Activated CD4-positive, alpha-beta T cell treated with anti-CD3 and anti-CD28 coated beads, Interleukin-2, amount 50 U/mL, for 24 hours (primary cell): Measurements from ENCODE around the gene EFHD2.
"Not testable (repeated sequence)": the region's sequence is repeated elsewhere in the genome, so short reads cannot be mapped to it uniquely, and the experiment has no call there.

Experiments used
- DNase-seq, 2 donors: peaks; one replicate each; pipeline ENCODE4 v3.0.0-alpha.2; 2020; ENCODE audit warnings: low read depth in 1 of 2, low spot score in 1 of 2

EFHD2 gene

DNA sequence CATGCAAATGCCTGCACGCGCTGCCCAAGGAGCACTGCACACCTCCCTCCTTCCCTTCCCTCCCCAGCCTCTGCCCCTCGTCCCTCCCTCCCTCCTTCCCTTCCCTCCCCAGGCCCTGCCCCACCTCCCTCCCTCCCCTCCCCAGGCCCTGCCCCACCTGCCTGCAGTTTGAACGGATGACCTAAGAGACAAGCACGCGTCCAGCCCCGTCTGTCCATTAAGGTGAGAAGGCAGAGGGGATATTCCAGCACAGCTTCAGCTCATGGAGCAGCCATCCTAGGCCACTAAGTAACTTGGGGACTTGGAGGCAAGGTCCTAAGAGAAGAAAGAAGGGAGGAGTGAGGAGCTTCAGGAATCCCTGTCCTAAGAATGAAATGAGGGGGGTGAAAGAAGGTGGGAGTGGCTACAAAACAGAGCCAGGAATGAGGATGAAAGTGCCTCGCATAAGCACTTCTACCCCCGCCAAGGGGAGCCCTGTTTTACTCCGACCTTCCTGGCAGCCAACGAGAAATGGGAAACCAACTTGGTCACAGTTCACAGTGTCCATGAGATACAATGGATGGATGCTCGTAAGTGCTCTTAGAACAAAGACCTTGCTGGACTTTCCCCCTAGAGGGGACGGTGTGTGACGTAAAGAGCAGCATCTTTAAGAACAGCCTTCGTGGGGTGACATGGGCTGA is 21.3 kb upstream of the EFHD2 start:
- DNase-seq: no peak

DNA sequence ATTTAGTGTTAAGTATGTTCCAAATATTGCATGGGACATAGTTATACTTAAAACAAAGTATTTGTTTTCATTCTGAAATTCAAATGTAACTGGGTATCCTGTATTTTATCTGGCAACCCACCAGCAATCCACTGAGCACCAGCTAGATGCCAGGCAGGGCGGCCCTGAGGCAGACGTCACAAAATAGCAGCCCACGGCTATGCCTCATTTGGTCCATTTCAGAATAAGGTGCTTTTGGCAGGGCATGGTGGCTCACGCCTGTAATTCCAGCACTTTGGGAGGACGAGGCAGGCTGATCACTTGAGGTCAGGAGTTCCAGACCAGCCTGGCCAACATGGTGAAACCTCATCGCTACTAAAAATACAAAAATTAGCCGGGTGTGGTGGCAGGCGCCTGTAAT is 19.9 kb upstream of the EFHD2 start:
- DNase-seq: not testable (repeated sequence)

DNA sequence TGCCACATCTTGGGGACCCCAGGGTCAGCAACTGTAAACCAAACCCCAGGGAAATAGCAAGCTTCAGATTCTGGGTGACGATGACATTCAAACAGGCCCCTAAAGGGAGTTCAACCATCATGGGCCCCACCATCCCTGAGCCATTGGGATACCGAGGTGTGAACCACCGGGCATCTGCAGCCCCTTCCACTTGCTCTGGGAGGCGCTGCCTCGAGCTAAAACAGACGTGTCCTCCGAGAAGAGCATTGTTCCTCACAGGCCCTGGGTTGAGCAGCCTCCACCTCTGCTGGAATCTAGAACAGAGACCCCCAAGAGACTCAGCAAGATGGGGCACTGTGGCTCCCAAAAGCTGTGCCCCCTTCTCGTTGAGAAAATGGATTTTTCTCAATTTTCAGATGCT is 19.0 kb upstream of the EFHD2 start:
- no peak for DNase-seq

DNA sequence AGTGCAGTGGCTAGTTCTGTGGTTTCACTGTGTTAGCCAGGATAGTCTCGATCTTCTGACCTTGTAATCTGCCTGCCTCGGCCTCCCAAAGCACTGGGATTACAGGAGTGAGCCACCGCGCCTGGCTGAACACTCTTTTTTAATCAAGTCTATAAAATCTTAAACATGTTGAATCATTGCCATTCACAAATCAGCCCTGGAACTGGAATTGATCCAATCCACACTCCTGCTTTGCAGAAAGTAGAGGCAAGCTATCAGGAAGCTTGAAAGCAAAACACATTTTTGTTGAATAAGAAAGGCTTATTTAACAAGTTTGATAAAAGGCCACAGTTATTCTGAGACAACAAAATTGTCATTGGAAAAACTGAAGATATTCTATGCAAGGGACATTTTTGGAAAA is 18.3 kb upstream of the EFHD2 start:
- no peak for DNase-seq

DNA sequence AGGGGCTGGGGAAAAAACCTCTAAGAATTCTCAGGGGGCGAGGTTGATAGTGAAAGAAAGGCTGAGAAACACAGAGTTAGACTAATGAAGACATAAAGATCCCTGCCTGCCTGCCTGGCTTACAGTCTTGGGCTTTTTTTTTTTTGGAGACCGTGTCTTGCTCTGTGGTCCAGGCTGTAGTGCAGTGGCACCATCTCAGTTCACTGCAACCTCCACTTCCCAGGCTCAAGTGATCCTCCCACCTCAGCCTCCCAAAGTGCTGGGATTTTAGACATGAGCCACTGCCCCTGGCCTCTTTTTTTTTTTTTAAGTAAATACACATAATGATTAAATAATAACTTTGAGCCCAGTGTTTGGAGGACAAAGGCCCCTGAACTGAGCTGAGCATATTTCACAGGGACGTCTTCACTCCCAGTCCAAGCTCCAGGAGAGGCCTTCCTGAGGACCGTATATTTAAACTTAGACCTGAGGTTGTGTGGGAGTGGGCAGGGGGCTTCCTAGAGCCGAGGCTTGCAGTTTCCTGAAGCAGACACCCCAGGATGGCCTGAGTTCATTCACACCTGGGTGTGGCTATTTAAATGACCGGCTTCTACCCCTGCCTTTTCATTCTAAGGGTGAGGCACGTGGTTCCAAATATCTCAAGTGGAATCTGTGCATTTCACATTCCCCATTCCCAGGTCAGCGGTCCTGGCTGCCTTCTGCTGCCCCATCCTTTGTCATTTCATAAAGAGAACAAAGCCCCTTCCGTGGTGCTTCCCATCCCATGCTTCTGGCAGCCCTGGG is 16.0 kb upstream of the EFHD2 start:
- DNase-seq: no peak

DNA sequence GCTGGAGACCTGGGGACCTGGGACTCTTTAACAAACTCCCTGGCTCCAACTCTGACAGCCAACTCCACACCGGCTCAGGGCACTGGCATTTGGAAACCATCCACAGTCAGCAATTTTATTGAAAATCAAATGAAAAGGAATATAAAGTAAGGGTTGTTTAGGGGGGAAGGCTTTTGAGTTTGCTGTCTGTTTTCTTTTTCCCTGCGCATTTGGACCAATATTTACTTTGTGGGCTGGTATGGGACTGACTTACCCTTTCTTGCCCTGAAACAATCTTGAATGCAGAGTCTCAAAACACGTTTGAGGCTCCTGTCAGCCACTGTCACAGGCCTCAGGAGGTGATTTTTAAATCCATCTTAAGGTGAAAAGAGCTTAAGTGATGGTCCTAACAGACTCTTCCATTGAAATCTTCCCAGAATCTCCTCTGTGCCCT is 15.4 kb upstream of the EFHD2 start:
- no peak for DNase-seq

DNA sequence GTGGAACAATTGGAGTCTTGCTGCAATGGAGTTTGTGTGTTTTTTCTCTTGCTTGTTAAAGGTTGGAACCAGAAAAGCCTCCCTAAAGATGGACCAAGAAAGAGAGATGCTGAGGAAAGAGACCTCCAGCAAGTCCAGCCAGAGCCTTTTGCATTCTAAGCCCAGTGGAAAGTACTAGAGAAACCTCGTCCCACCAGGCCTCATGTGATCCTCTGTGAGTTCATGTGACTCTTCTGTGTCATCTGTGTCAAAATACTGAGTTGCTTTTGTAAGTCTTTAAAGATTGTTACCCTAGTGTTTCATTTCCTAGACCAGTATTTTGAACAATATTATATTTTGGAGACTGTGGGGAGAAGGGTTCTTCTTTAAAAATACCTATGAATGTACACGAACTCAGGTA is 12.5 kb upstream of the EFHD2 start:
- no peak for DNase-seq

DNA sequence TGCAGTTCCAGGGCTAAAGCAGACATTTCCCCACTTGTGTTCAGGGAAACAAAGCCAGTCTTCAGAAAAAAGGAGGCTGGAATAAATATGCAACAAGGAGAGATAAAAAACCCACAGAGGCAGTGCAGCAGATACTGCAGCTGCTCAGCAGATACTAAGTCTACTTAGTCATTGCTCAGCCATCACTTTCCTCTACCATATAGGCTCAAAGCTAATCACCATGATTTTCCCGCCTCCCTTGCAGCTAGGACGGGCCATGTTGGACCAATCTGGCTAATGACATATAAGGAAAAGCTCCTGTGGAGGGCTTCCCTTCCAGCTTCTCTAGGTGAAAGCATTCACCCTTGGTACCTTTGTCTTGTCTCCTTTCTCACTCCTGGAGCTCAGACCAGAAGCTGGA is 10.0 kb upstream of the EFHD2 start:
- no peak for DNase-seq

DNA sequence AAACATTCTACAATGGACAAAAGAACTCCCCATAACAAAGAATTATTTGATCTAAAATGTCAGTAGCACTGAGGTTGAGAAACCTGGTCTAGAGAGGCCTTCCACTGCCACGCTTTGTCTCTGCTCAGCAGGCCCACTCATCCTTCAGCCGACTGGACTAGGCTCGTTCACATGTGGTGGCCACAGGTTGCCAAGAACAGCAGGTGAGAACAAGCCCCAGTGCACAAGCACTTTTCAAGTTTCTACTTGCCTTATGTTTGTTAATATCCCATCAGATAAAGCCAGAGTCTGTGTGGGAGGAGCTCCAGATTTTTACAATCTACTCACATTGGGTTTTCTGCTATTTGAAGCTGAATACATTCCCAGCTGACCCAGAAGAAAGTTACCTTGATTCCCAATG is 9.1 kb upstream of the EFHD2 start:
- no peak for DNase-seq

DNA sequence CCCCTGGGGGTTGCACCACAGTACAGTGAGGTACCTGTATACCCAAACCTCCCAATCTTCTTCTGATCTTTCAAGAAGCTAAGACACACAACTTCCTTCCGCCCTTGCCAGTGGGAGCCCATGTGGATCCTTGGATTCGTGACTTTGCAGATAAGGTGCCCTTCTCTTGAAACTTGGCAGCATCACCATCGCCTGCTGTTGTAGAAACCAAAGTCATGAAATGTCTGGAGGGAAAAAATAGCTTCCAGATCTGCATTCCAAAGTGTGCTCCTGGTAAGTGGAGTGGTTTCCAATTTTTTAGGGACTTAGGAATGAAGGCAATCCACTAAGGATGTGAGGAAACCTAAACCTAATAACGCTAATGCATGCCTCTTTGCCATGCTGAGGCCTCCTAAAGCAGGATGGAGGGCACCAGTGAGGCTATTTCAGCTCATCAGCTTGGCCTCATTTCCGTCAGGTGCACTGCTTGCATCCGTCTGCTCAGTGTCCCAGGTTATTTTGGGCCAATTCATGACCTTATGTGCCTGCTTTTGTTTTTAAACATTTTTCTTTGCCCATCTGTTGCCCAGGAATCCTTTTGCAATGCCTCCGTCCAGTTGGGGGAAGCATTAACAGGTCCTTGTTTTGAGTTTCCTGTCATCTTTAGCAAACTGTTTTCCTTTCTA is 8.2 kb upstream of the EFHD2 start:
- DNase-seq: no peak

DNA sequence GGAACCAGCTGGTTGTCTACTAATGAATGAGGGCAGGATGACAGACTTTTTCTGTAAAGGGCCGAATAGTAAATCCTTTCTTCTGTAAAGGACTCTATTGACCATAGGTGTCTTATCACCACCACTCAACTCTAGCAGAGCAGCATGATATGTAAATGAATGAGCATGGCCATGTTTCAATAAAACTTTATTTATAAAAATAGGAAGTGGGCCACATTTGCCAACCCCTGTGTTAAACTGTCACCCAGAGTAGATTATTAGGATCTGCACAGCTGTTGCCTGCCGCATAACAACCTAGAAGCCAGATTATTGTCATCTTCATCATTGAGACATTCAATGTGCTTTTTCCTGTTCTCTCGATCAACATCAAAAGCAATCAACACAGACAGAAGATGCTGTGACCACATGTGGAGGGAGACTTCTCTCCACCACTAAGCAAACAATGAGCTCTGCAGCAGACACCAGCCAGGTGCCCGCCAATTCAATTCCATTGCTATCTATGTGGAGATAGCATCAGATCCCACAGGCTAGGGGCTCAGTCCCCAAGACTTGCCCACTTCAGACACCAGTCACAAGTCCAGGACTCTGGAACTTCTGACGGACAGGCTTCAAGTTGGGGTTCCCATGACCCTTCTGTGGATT is 6.8 kb upstream of the EFHD2 start:
- DNase-seq: no peak

DNA sequence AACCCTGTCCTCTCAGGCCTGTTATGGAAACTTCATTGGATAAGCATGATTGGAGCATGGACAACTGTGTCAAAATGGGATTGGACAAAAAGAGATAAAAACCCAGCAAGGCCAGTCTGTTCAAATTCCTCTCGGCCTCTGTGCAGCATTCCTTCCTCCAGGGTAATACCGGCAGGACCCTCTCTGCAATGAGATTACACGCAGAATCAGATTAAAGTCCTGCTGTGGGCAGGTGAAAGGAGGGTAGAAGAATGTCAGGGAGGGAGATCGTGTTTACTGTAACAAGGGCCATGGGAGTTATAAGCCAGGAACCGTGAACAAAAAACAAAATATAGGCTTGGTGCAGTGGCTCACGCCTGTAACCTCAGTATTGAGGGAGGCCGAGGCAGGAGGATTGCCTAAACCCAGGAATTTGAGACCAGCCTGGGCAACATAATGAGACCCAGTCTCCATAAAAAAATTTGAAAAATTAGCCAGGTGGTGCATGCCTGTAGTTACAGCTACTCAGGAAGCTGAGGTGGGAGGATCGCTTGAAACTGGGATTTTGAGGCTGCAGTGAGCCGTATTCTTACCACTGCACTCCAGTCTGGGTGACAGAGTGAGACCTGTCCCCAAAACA is 5.6 kb upstream of the EFHD2 start:
- DNase-seq: no peak

DNA sequence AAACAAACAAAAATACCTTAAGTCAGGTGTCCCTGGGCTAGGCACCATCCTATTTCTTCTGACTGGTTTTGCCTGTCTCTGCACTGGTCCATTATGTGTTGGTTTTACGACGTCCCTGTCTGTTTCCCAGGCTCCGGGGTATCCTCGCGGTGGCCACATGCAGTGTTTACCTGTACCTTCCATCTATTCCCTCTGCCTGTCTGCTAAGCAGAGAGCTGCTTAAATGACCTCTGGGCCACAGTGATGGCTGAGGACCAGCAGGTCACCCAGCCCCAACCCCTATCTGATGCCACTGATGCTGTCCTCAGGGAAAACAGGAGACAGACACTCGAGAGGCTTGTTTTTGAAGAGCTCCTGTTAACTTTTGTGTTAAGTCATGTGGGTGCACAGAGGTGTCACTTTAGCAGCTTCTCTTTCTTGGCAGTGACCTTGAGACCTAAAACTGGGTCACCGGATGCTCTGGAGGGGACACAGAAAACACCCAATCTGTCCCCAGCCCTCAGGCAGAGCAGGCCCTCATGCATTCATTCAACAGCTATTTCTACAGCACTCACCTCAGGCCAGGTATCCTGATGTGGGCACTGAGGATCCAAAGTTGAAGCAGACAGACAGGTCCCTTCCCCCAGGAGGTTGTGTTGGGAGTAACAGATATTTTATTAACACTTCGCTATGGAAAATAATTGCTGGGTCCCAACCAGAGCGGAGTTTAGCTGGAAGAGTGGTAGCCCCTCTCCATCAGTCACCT is 4.4 kb upstream of the EFHD2 start:
- no peak for DNase-seq

DNA sequence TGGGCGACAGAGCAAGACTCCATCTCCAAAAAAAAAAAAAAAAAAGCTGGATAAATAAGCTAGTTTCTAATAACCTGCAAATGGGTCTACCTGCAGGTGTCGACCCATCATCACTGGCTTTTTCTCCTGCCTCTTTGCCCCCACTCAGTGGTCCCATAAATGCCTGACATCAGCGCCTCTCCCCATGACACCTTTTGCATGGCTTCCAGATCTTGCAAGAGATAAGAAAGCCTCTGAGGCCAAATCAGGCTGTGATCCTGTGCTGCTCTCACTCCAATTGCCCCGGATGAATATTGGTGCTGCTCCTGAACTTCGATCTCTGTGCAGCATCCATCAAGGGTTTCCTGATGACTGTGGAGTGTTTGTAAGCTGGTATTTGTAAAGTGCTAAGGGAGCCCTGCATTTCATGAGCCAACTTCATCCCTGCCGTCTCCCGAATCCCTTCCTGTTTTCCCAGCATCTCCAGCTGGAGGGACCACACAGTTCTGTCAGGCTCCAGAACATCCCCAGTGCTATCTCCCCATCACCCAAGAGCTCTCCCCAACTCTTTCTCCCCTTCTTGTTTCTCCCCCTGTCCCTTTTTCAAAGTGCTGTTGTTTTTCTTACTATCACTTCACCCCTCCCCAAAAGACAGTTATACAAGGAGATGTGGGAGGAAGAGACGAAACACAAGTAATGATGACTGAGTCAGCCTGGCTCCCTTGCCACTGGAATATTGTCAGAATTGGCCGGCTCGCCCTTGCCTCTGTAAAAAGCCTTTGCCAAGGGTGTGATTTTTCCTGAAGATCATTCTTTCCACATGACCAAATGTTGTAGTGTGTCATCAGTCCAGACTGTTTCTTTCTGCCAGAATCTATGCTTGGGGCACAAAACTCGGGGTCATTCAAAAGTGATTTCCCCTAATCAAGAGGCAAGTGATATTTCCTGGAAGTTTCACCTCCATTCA is 2.8 kb upstream of the EFHD2 start:
- no peak for DNase-seq

DNA sequence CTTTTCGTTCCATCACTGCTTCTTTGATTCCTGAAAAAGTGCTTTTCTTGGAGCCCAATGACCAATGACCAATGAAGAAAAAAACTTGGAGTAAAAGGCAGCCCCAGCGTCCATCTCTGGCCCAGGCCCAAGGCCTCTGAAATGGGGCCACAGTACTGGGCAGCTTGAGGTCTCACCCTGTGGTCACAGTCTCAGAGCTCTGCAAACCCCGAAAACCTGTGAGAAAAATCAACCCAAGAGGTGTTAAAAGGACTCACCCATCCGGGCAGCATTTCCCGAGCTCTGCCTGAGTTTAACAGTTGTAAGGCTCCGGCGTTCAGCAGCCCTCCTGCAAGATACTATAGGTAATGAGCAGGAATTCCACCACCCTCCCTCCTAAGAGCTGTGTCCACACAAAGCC is 2.1 kb upstream of the EFHD2 start:
- DNase-seq: no peak

DNA sequence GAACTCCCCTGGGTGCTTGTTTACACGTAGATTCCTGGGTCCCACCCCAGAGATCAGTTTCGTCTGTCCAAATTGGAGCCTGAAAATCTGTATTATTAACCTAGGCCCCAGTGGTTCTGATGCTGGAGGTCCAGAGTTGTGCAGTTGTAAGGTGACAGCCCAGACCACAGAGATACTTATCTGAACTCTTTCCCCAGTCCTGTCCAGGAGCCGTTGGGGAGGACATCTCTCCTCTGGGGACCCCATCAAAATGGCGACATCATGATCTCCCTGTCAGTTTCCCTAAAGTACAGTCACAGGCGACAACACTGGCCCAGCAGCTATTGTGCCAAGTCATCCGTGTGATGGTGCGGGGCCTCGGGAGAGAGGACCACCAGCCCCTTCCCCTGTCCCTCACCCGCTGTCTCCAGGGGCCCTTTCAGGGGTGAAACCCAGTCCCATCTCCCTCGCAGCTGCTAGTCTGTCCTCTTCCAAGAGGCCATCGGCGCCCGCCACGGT is 749 bp upstream of the EFHD2 start:
- DNase-seq: no peak

DNA sequence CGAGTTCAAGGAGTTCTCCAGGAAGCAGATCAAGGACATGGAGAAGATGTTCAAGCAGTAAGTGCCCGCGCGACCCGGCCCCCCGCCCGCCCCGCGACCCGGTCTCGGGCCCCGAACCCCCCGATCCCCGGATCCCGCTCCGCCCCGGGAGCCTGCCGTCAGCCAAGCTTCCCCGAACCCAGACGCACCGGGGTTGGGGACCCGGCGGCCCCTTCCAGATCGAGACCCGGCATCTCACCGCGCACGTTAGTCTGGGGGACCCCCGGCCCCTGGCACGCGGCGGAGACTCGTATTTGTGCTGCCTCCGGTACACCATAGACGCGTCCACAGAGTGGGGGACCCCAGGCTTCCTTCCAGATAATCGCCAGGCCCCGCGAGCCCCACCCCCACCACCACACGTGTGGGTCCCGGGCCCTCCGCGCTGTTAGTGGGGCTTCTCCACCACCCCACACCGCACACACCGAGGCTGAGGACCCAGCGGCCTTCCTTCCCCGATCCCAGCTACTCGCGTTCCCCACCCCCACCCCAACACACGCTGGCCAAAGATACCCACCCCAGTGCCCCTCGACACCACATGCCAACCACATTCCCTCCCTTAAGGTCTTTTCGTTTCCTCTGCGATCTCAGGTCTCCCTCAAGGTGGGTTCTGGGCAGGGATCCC is 665 bp downstream of the EFHD2 start:
- DNase-seq: no peak

DNA sequence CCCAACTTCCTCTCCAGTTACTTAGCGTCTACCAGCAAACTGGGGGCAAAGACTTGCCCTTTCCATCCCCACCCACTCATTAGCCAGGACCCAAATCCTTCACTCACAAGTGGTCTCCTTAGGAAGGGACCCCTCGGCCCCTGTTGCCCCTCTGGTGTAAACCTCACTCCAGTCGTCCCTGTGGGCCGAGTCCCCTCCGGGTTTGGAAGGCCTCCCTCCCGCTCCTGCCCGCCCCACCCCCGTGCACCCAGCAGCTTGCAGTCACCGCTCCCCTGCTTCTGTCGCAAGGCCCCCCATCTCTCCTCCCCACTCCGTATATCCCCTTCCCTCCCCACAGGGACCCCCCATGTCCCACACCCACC is 1.2 kb downstream of the EFHD2 start:
- DNase-seq: no peak

DNA sequence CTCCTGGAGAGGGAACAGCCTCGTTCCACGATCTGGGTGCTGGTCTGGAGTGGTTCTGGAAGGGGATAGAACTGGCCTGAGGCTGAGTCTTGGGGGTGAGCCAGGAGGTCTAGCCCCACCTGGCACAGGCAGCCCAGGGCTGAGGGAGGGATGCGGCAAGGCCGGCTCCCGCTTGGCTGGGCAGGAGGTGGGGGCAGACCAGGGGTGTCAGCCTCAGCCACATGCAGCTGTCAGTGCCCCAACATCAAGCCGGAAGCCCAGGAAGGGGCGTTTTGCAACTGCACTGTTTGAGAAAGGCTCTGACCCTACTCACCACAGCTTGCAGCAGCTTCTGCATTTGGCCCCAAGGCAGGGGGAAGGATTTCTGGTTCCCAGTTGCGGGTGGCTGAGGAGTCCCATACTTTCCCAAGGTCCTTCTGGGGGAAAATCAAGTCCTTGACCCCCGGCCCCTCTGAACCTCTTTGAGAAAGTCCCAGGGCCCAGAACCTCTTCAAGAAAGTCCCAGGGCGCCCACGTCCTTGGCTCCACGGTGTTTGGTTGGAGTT is 2.0 kb downstream of the EFHD2 start:
- DNase-seq: no peak
